Body of pancreas (tissue), 4 donors: ENCODE measurements around the gene CSMD2. TPM values are rescaled to one million over a fixed set of nuclear protein-coding genes. Genes with fewer than 3 reads are reported as not detected.

Experiments used
- ATAC-seq: fragments of 150-250 bp; one replicate; pipeline ENCODE4 v1.9.1; 2016
- DNase-seq, 4 donors: peaks; one replicate each; pipeline ENCODE4 v3.0.0-alpha.2; 2019
- H3K27ac ChIP-seq, 4 donors: fragments of 200-600 bp; sonication (generic); 1 replicate in 3 of 4; 2 replicates in 1 of 4; pipeline versions ENCODE4 v1.5.1 to v1.6.1; 2016 to 2019; ENCODE audit warnings: mild to moderate bottlenecking in 1 of 4, mixed read lengths in 1 of 4, moderate library complexity in 1 of 4
- H3K27me3 ChIP-seq, 2 donors: fragments of 200-600 bp; sonication (generic); one replicate each; pipeline ENCODE4 v1.6.0; 2016; ENCODE audit warnings: mild to moderate bottlenecking in 1 of 2
- H3K36me3 ChIP-seq, 2 donors: fragments of 200-600 bp; sonication (generic); replicated peaks in 1 of 2; 2 replicates each; pipeline ENCODE4 v1.5.1; 2016; ENCODE audit warnings: low read depth in 2 of 2; ENCODE audit not compliant: insufficient read depth in 1 of 2
- H3K4me1 ChIP-seq: fragments of 200-600 bp; sonication (generic); one replicate; pipeline ENCODE4 v1.6.0; 2016
- H3K4me3 ChIP-seq, 2 donors: fragments of 200-600 bp; sonication (generic); 1 replicate in 1 of 2; 2 replicates in 1 of 2; pipeline ENCODE4 v1.5.1; 2016 to 2019
- H3K9me3 ChIP-seq, 3 donors: fragments of 200-600 bp; sonication (generic); 1 replicate in 2 of 3; 2 replicates in 1 of 3; pipeline ENCODE4 v1.5.1; 2016
- POLR2A ChIP-seq, 3 donors: fragments of 450-650 bp; IDR thresholded peaks; one replicate each; pipeline ENCODE4 v1.6.1; 2016; ENCODE audit warnings: antibody characterized with exemption in 3 of 3, mild to moderate bottlenecking in 2 of 3
- WGBS, 2 donors: methylation state at CpG; one replicate each; pipeline ENCODE4 v1.1.5; 2017; 5-methylcytosine and 5-hydroxymethylcytosine counted together
- intact Hi-C: fragments of 100-400 bp; cut with DNase I; formaldehyde crosslinking; loops from one replicate; pipeline ENCODE4 v1.15.1; 2023
- total RNA-seq, 2 donors: library from RNA; depleted of rRNA; stranded (reverse); fragments of >200 nt; gene quantifications; one replicate each; pipeline ENCODE4 v1.1.0, GENCODE V29; 2016
- TF ChIP-seq, protein P1 (sequence below), 7 experiments: fragments of 450-650 bp in 4 of 7; fragments of 200-600 bp in 3 of 7; sonication (generic) in 3 of 7; IDR thresholded peaks; one replicate each; pipeline ENCODE4 v1.5.1; 2016 to 2019; ENCODE audit warnings: antibody characterized with exemption in 7 of 7

The CSMD2 gene
- total RNA-seq, 2 donors from 2014 or later, result 0.26 to 0.33 TPM

DNA sequence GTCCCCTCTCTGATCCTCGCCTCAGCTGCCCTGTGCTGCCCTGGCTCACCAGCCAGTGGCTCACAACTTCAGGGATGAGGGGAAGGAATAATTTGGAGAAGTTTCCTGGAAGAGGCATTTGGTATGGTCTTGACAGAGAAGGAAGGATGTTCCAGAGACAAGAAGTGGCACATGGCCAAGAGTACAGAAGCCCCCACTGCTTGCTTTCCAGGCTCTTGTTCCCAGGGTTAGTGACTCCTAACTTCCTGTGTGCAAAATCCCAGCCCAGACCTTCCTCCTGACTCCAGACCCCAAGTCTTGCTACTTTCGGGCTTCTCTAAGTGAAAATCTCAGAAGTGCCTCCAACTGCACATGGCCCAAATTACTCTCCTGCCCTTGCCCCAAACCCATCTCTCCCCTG lies 215.5 kb downstream of the CSMD2 start:
- Histone ChIP-seq H3K4me3 (no peak overlapping the region), H3K27me3 (no peaks in the 10 kb centered on the region), H3K4me1 (no peaks in the 10 kb centered on the region), H3K27ac (no peak overlapping the region), H3K9me3 (no peaks in the 10 kb centered on the region), H3K36me3 (no peaks in the 10 kb centered on the region)
- DNase-seq, result no peak
- 78 to 83% methylated on average over 2 of the region's 2 CpGs for WGBS, 2 donors
- TF ChIP-seq, protein P1, sequence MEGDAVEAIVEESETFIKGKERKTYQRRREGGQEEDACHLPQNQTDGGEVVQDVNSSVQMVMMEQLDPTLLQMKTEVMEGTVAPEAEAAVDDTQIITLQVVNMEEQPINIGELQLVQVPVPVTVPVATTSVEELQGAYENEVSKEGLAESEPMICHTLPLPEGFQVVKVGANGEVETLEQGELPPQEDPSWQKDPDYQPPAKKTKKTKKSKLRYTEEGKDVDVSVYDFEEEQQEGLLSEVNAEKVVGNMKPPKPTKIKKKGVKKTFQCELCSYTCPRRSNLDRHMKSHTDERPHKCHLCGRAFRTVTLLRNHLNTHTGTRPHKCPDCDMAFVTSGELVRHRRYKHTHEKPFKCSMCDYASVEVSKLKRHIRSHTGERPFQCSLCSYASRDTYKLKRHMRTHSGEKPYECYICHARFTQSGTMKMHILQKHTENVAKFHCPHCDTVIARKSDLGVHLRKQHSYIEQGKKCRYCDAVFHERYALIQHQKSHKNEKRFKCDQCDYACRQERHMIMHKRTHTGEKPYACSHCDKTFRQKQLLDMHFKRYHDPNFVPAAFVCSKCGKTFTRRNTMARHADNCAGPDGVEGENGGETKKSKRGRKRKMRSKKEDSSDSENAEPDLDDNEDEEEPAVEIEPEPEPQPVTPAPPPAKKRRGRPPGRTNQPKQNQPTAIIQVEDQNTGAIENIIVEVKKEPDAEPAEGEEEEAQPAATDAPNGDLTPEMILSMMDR (IDR thresholded peaks at IDR 0.05), result no peak
- no peak for TF ChIP-seq POLR2A (IDR thresholded peaks at IDR 0.05)
- no peak for ATAC-seq
- intact Hi-C loops, result no loop called here

DNA sequence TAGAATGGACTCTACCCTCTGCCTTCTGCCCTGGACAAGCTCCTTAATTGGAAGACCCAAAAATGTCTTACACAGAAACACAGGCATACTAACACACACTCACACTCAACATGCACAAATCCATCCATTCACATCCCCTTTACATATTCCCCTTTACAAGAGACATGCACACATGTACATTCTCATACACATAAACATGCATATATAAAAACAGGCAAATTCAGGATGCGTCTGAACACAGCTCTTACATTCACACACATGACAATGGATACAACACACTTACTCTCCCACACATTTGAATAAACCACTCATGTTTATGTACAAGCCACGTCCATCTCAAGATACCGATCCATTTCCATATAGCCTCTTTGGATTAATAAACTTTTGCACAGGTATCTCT lies 216.7 kb downstream of the CSMD2 start:
- TF ChIP-seq, protein P1 (IDR thresholded peaks at IDR 0.05), result no peak
- no peak for TF ChIP-seq POLR2A (IDR thresholded peaks at IDR 0.05)
- 77 to 90% methylated on average over 3 of the region's 3 CpGs for WGBS, 2 donors
- DNase-seq (no peak), ATAC-seq (no peak)
- no peak overlapping the region for H3K27ac ChIP-seq
- H3K4me3 ChIP-seq, result no peak overlapping the region
- no peaks in the 10 kb centered on the region for H3K36me3 ChIP-seq
- no peaks in the 10 kb centered on the region for H3K9me3 ChIP-seq
- no peaks in the 10 kb centered on the region for H3K27me3 ChIP-seq
- peaks cover 6% of the 10 kb centered on the region for H3K4me1 ChIP-seq
- intact Hi-C loops, result no loop called here

DNA sequence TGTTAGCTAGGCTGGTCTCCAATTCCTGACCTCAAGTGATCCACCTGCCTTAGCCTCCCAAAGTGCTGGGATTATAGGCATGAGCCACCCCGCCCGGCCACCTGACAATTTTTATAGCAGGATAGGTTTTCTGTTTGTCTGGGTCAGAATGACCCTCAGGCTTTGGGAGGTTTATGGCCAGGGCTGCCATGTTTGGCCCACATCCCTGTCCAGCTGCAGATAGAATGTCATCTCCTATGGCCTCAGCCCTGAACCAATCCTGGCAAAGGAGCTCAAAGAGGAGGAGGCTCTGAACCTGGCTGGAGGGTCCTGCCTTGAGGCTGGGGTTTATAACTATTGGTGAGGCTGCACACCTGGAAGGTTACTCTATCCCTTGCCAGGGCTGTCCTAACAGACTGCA lies 218.2 kb downstream of the CSMD2 start:
- no peaks in the 10 kb centered on the region for H3K36me3 ChIP-seq
- WGBS, 2 donors, result 95 to 100% methylated on average over 2 of the region's 2 CpGs
- TF ChIP-seq, protein P1 (IDR thresholded peaks at IDR 0.05), result no peak
- TF ChIP-seq POLR2A (IDR thresholded peaks at IDR 0.05), result no peak
- H3K4me3 ChIP-seq, result no peak overlapping the region
- no peaks in the 10 kb centered on the region for H3K27me3 ChIP-seq
- H3K4me1 ChIP-seq, result peaks cover 6% of the 10 kb centered on the region
- no peaks in the 10 kb centered on the region for H3K9me3 ChIP-seq
- ATAC-seq (no peak), DNase-seq (no peak)
- H3K27ac ChIP-seq, result no peak overlapping the region
- intact Hi-C loops, result no loop called here

DNA sequence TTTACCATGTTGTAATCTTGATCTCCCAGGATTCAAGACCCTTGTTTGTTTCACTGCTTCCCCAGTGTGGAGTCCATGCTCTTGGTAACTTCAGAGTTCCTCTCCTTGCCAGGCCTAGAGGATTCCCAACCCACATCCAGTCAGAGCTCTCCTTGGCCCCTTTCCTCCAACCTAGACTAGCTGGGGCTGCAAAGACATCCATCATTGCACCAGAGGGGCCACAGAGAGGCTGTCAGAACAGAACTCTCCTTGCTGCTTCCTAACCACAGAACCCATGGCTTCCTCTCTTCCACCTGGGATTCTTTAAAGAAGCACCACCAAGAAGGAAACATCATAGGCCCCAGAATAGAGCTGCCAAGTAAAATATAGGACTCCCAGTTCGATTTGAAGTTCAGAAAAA lies 220.2 kb downstream of the CSMD2 start:
- Histone ChIP-seq H3K9me3 (no peaks in the 10 kb centered on the region), H3K36me3 (no peaks in the 10 kb centered on the region), H3K4me1 (peaks cover 6% of the 10 kb centered on the region), H3K27ac (no peak overlapping the region), H3K27me3 (no peaks in the 10 kb centered on the region), H3K4me3 (no peak overlapping the region)
- ATAC-seq (no peak), DNase-seq (no peak)
- intact Hi-C loops, result no loop called here
- 41 to 50% methylated on average over 1 of the region's 1 CpG for WGBS, 2 donors
- TF ChIP-seq, protein P1 (IDR thresholded peaks at IDR 0.05), result no peak
- no peak for TF ChIP-seq POLR2A (IDR thresholded peaks at IDR 0.05)

DNA sequence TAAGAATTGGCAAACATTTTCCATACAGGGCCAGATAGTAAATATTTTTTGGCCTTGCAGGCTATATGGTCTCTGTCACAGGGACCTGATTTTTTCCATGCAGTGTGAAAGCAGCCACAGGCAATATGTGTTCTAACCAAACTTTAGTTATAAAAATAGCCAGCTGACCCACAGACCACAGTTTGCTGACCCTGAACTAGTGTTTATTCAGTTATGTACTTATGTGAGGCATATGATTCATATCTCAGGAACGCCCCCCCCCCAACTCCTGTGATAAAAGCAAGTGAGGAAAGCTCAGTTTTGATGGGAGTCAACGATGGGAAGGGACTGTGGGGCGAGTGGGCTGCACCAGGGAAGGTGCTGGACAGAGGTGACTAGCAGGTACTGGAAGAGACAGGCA lies 221.1 kb downstream of the CSMD2 start:
- H3K4me1 ChIP-seq, result peaks cover 6% of the 10 kb centered on the region
- ATAC-seq (peak; percentile 33), DNase-seq (peak; percentile 12 to 45 (median 40))
- H3K27ac ChIP-seq, result no peak overlapping the region
- H3K9me3 ChIP-seq, result no peaks in the 10 kb centered on the region
- H3K4me3 ChIP-seq, result no peak overlapping the region
- intact Hi-C loops, result no loop called here
- WGBS, 2 donors, result 19 to 26% methylated on average over 3 of the region's 3 CpGs
- no peaks in the 10 kb centered on the region for H3K36me3 ChIP-seq
- no peaks in the 10 kb centered on the region for H3K27me3 ChIP-seq
- no peak for TF ChIP-seq POLR2A (IDR thresholded peaks at IDR 0.05)
- TF ChIP-seq, protein P1 (IDR thresholded peaks at IDR 0.05), result peak in 2 of 7 experiments; percentile 2 to 14
